ENCODE data around the gene TUBD1. TPM values are rescaled to one million over a fixed set of nuclear protein-coding genes. Genes with fewer than 3 reads are reported as not detected.

Gene TUBD1
- total and polyA plus RNA-seq, 2 of the 13 experiments (the other 11 are each of a cell fraction or from before 2014, with no cell fraction given): 18.2 to 25.9 TPM

DNA sequence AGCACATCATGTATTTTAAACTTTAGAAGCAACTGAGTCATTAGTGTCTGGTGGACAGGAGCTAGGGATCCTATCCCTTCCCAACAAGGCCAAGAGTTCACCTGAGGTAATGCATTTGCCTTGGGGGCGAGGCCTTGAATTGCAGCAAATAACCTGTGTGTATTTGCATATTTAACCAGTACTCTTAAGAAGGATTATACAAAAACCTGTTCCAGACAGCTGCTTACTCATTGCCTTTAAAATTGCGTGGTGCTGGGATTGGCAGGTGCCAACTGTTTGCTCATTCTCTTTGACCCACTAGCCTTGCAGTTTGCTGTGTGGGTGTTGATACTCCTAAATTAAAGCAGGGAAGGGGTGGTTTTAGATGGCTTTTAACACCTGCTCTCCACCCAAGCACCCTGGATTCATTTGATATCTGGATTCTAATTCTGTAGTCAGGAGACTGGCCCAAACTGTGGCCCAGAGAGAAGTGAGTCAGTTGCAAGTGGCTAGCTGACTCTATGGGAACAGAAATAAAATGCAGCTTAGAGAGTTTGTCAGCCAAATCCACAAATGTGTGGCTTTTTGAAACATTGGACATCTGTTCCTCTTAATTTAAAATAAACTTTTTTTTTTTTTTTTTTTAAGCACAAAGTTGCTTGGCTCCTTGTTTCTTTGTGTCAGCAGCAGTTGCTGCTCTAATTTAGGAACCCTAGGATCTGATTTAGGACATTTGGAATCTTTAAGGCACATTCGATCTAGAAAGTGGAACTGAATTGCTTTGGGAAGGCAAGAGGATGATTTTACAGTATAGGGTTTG is 46.9 kb downstream of the TUBD1 start (continued):
- TF ChIP-seq LBX2 (CRISPR knock-in tag; IDR thresholded peaks at IDR 0.05; ENCODE audit: borderline replicate concordance) (no peak), ZNF883 (CRISPR knock-in tag; IDR thresholded peaks at IDR 0.05; ENCODE audit: not compliant biosample characterization) (no peak), ZXDC (CRISPR knock-in tag; IDR thresholded peaks at IDR 0.05) (no peak), MAFG (CRISPR knock-in tag; IDR thresholded peaks at IDR 0.05) (no peak), NBN (conservative IDR thresholded peaks at IDR 0.05) (no peak), EZH2 (conservative IDR thresholded peaks at IDR 0.05; ENCODE audit: low read depth, low read length) (no peak), ZBTB21 (CRISPR knock-in tag; IDR thresholded peaks at IDR 0.05) (no peak), ZHX1 (CRISPR knock-in tag; IDR thresholded peaks at IDR 0.05; ENCODE audit: low read depth) (no peak), ZNF234 (CRISPR knock-in tag; conservative IDR thresholded peaks at IDR 0.05) (no peak), ZNF776 (CRISPR knock-in tag; IDR thresholded peaks at IDR 0.05) (no peak), CAMTA2 (CRISPR knock-in tag; IDR thresholded peaks at IDR 0.05; ENCODE audit: borderline replicate concordance) (no peak), REXO4 (CRISPR knock-in tag; IDR thresholded peaks at IDR 0.05; ENCODE audit: borderline replicate concordance) (no peak), SMARCE1 (IDR thresholded peaks at IDR 0.05; ENCODE audit: borderline replicate concordance) (no peak)
- TF ChIP-seq, protein P1, sequence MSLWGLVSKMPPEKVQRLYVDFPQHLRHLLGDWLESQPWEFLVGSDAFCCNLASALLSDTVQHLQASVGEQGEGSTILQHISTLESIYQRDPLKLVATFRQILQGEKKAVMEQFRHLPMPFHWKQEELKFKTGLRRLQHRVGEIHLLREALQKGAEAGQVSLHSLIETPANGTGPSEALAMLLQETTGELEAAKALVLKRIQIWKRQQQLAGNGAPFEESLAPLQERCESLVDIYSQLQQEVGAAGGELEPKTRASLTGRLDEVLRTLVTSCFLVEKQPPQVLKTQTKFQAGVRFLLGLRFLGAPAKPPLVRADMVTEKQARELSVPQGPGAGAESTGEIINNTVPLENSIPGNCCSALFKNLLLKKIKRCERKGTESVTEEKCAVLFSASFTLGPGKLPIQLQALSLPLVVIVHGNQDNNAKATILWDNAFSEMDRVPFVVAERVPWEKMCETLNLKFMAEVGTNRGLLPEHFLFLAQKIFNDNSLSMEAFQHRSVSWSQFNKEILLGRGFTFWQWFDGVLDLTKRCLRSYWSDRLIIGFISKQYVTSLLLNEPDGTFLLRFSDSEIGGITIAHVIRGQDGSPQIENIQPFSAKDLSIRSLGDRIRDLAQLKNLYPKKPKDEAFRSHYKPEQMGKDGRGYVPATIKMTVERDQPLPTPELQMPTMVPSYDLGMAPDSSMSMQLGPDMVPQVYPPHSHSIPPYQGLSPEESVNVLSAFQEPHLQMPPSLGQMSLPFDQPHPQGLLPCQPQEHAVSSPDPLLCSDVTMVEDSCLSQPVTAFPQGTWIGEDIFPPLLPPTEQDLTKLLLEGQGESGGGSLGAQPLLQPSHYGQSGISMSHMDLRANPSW (CRISPR knock-in tag; IDR thresholded peaks at IDR 0.05; ENCODE audit: borderline replicate concordance): no peak
- TF ChIP-seq, protein P2, sequence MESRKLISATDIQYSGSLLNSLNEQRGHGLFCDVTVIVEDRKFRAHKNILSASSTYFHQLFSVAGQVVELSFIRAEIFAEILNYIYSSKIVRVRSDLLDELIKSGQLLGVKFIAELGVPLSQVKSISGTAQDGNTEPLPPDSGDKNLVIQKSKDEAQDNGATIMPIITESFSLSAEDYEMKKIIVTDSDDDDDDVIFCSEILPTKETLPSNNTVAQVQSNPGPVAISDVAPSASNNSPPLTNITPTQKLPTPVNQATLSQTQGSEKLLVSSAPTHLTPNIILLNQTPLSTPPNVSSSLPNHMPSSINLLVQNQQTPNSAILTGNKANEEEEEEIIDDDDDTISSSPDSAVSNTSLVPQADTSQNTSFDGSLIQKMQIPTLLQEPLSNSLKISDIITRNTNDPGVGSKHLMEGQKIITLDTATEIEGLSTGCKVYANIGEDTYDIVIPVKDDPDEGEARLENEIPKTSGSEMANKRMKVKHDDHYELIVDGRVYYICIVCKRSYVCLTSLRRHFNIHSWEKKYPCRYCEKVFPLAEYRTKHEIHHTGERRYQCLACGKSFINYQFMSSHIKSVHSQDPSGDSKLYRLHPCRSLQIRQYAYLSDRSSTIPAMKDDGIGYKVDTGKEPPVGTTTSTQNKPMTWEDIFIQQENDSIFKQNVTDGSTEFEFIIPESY (CRISPR knock-in tag; IDR thresholded peaks at IDR 0.05): 0 out of 2 replicates have a peak, but pooled peaks have one; percentile 11
